ENCODE data around the gene NCR3LG1.

- TF ChIP-seq CTCF (IDR thresholded peaks at IDR 0.05; ENCODE audit: insufficient read depth, low read length) (no peak), POLR2AphosphoS5 (IDR thresholded peaks at IDR 0.05; ENCODE audit: low read depth) (no peak), GABPA (IDR thresholded peaks at IDR 0.05; ENCODE audit: low read depth) (no peak), REST (IDR thresholded peaks at IDR 0.05; ENCODE audit: insufficient replicate concordance, low read depth) (peak; percentile 67)
Measured at GRCh38 chr11:17416492-17416891, 64.9 kb downstream of the NCR3LG1 start.
